Activated T-cell treated with anti-CD3 and anti-CD28 coated beads, Interleukin-2, amount 50 U/mL, for 24 hours (primary cell): Measurements from ENCODE around the gene CALCR.
"Not testable (repeated sequence)": the region's sequence is repeated elsewhere in the genome, so short reads cannot be mapped to it uniquely, and the experiment has no call there.

Experiments used
- DNase-seq: peaks from one replicate; pipeline ENCODE4 v3.0.0-alpha.2; 2020
- H3K27ac Mint-ChIP-seq: 2 replicates; pipeline ENCODE4 v1.8.0; 2020; ENCODE audit warnings: mild to moderate bottlenecking, mixed read lengths
- H3K27me3 Mint-ChIP-seq: 2 replicates; pipeline ENCODE4 v1.8.0; 2020; ENCODE audit warnings: mixed read lengths
- H3K36me3 Mint-ChIP-seq: 2 replicates; pipeline ENCODE4 v1.8.0; 2020; ENCODE audit warnings: low read depth, mixed read lengths
- H3K4me1 Mint-ChIP-seq: 2 replicates; pipeline ENCODE4 v1.8.0; 2020; ENCODE audit warnings: low read depth, mixed read lengths
- H3K4me3 Mint-ChIP-seq: 2 replicates; pipeline ENCODE4 v1.8.0; 2020; ENCODE audit warnings: mild to moderate bottlenecking, moderate library complexity, mixed read lengths
- H3K9me3 Mint-ChIP-seq: 2 replicates; pipeline ENCODE4 v1.8.0; 2020; ENCODE audit warnings: mixed read lengths

The CALCR gene

DNA sequence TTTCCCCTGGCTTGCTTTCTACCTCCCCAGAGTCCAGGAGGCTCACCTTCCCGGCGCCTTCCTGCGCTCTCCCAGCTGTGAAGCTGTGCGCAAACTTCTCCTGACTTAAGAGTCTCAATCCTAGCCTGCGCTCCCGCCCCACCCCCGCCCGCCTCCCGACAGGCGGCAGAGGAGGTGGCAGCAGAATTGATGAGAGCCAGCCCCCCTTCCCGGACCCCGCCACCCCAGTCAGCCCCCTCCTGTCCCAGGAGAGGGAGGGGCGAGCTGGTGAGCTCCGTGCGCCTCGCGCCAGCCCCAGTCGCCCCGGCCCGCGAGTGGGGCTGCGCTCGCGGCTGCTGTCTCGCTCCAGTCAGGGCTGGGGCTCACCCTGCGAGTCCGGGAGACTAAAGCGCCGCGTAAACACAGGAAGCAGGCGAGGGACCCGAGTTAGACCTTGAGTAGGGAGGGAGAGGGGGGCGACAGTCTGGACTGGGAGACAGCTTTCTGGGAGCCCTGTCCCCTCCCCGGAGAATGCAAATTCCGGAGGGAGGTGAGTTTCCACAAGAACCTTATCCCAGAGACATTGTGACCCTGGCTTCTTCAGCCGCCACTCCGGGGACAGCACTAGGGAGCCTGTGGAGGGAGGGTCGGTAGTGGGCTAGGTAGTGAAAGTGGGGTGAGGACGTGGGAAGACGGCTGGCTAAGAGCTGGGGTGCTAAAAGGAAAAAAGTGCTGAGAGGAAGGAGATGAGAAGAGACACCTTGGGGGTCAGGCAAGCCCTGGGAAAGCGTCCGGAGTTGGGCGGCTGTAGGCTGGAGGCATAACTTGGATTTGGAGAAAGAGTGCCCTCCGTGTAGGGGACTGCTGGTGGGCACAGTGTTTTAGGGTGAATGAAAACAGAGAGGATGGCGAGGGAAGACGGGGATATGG is at the start of gene CALCR:
TSS of gene CALCR (minus strand) at position 79 of the 909 bp plus-strand sequence. CDS start 87,743 bp downstream, outside the sequence.
- Mint-ChIP-seq H3K9me3 (no peaks in the 10 kb centered on the region), H3K36me3 (no peaks in the 10 kb centered on the region), H3K4me3 (no peak within 1 kb of the TSS), H3K27ac (no peak within 1 kb of the TSS), H3K27me3 (peaks cover 43% of the 10 kb centered on the region), H3K4me1 (no peaks in the 10 kb centered on the region)
- no peak for DNase-seq

DNA sequence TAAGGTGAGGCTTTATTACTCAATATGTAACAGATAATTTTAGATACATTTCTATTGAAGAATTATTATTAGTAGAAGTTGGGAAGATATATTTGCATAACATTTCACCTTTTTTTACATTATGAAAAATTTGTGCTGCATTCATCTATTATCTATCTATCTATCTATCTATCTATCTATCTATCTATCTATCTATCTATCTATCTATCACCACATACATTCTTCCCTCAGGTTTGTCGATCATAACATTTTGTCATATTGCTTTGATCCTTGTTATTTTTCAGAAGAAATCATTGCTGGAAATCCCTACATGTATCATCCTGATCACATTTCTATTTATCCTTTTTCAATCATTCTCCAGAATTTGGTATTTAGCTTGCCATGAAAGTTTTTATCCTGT is 49.3 kb upstream of the CALCR start:
- DNase-seq = no peak
- Mint-ChIP-seq H3K27me3 (no peaks in the 10 kb centered on the region), H3K36me3 (no peaks in the 10 kb centered on the region), H3K9me3 (no peaks in the 10 kb centered on the region), H3K27ac (no peak overlapping the region), H3K4me1 (no peaks in the 10 kb centered on the region), H3K4me3 (no peak overlapping the region)

DNA sequence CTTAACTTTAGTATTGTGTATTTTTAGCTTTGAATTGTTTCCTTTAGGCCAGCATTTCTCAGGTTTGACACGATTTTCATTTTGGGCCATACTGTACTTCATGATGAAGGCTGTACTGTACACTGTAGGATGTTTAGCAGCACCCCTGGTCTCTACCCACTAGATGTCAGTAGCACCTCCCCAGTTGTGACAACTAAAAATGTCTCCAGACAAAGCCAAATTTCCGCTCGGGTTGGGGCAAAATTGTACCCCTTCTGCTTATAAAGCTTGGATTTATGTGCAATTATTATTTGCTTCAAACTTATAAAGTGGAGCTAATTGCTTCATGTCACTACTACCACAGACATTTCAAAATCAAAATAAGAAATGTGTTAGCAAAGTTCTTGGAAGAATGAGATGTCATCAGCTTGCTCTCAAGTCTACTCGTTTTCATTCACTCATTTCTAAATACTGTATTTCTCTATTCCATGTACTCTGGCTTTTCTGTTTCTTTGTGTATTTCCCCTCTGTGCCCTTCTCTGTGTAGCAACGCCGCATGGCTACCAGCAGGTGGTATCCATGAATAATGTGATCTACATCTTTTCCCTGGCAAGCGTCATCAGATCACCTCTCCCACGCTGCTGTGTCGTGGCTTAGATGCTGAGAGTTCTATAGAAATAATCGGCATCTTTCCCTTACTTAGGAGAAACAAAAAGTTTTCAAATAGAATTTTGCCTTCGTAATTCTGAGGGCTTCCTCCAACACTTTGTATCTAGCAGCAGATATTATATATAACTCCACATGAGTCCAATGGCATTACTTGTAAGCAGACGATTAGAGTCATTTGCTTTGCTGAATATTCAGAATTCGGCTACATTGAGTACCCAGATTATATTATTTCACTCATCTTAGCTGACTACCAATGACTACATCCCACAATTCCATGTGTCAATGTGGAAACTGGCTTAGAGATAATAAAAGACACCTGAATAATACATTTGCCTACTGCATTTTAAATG is 47.8 kb upstream of the CALCR start:
- Mint-ChIP-seq H3K4me1 (no peaks in the 10 kb centered on the region), H3K27ac (no peak overlapping the region), H3K36me3 (no peaks in the 10 kb centered on the region), H3K27me3 (no peaks in the 10 kb centered on the region), H3K4me3 (no peak overlapping the region), H3K9me3 (no peaks in the 10 kb centered on the region)
- DNase-seq = no peak

DNA sequence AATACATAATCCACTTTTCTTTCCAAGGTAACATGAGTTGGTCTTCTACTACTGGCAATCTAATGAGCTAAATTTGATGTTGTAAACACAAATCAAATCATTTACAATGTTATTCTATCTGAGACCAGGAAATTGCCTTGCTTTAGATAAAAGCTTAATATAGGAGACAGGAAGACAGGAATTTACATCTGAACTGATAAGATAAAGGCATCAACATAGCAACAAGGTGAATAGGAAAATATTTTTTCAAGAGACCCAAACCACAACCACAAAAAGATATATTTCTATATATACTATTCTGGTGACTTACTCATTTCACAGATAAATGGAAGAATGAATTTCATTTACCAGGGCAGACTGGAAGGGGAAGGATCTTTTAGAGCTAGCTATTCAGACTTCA is 46.3 kb upstream of the CALCR start:
- no peaks in the 10 kb centered on the region for H3K36me3 Mint-ChIP-seq
- no peaks in the 10 kb centered on the region for H3K9me3 Mint-ChIP-seq
- H3K4me3 Mint-ChIP-seq = no peak overlapping the region
- no peak for DNase-seq
- no peaks in the 10 kb centered on the region for H3K4me1 Mint-ChIP-seq
- no peak overlapping the region for H3K27ac Mint-ChIP-seq
- H3K27me3 Mint-ChIP-seq = no peaks in the 10 kb centered on the region

DNA sequence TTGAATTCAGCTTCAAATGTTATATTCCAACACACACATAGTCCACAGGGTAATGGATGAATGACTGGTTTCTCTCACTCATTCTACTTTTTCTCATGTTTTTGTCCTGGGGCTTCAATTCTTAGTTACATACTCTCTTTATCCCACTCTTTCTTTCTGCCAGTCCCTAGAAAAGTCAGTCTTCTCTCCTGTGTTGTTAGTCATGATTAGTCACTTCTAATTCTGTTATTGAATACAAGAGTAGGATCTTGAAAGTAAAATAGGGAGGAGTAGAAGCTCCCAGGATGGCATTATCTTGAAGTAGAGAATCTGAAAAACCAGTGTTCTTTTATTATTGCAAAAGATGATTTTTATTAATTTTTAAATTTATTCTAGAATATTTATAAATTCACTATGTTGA is 45.5 kb upstream of the CALCR start:
- no peak for DNase-seq
- Mint-ChIP-seq H3K9me3 (no peaks in the 10 kb centered on the region), H3K4me3 (no peak overlapping the region), H3K36me3 (no peaks in the 10 kb centered on the region), H3K4me1 (no peaks in the 10 kb centered on the region), H3K27ac (no peak overlapping the region), H3K27me3 (no peaks in the 10 kb centered on the region)

DNA sequence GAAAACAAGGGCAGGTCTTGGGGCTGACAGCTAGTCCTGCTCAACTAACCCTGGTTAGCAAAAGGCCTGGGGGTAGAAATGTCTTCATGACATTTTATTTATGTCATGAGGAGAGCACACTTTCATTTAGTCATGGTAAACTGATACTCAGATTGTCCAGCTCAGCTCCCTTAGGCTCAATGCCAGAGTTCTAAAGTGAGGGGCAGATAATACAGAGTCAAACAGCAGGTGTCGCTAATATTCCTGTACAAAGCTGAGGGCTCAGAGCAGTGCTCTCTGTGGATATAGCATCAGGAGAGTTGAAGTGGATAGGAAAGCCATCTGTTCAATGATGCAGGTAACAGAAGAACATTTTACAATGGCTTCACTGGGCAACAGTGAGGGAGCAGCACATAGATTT is 26.8 kb upstream of the CALCR start:
- Mint-ChIP-seq H3K27ac (no peak overlapping the region), H3K27me3 (no peaks in the 10 kb centered on the region), H3K4me1 (no peaks in the 10 kb centered on the region), H3K36me3 (no peaks in the 10 kb centered on the region), H3K4me3 (no peak overlapping the region), H3K9me3 (no peaks in the 10 kb centered on the region)
- no peak for DNase-seq

DNA sequence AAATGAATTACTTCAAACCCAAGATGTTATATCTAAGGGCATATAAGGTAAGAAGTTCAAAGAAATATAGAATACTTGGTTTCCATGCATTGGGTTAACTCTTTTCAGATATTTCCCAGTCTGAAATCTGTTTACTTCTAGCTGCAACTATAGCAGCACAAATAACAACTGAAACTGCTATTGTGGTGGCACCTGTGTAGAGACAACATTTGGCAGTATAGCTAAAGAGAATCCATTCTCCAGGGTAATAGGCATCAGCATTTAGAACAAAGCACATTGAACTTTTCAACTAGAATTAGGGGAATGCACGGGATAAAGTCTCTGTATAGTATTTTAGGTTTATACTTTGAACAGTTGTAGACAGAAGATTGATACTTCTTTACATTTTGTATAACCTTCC is 19.7 kb upstream of the CALCR start:
- no peaks in the 10 kb centered on the region for H3K9me3 Mint-ChIP-seq
- no peak overlapping the region for H3K4me3 Mint-ChIP-seq
- H3K27ac Mint-ChIP-seq = no peak overlapping the region

DNA sequence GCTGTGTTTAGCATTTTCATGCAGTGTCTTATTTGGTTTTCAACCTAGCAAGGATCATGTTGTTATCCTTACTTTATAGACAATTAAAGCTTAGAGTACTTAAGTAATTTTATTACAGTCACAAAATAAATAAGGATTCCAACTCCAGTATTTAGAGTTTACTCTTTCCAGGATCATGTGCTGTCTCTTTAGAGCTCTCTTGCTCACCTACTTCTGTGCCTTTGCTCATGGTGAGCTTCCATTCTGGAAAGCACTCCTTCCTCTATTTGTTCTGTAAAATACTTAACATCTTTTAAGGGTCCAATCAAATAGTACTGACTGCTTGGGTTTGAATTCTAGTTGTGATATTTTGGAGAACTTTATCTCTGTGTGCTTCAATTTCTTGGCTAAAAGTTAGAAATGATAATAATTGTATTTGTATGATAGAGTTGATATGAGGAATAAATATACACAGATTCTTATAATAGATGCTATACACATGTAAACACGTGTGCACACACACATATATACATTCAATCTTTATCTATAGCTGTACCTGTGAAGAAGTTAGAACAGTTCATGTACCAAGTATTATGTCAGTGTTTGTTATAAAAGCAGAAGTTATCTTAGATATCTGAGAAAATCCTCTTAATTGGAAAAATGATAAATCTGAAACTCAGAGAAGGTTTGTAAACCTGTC is 18.2 kb upstream of the CALCR start:
- Mint-ChIP-seq H3K4me3 (no peak overlapping the region), H3K4me1 (no peaks in the 10 kb centered on the region), H3K9me3 (no peaks in the 10 kb centered on the region), H3K36me3 (no peaks in the 10 kb centered on the region), H3K27me3 (no peaks in the 10 kb centered on the region), H3K27ac (no peak overlapping the region)
- no peak for DNase-seq

More for the DNA sequence above, 19.7 kb upstream of the CALCR start:
- no peak for DNase-seq
- Mint-ChIP-seq H3K36me3 (no peaks in the 10 kb centered on the region), H3K27me3 (no peaks in the 10 kb centered on the region), H3K4me1 (no peaks in the 10 kb centered on the region)

DNA sequence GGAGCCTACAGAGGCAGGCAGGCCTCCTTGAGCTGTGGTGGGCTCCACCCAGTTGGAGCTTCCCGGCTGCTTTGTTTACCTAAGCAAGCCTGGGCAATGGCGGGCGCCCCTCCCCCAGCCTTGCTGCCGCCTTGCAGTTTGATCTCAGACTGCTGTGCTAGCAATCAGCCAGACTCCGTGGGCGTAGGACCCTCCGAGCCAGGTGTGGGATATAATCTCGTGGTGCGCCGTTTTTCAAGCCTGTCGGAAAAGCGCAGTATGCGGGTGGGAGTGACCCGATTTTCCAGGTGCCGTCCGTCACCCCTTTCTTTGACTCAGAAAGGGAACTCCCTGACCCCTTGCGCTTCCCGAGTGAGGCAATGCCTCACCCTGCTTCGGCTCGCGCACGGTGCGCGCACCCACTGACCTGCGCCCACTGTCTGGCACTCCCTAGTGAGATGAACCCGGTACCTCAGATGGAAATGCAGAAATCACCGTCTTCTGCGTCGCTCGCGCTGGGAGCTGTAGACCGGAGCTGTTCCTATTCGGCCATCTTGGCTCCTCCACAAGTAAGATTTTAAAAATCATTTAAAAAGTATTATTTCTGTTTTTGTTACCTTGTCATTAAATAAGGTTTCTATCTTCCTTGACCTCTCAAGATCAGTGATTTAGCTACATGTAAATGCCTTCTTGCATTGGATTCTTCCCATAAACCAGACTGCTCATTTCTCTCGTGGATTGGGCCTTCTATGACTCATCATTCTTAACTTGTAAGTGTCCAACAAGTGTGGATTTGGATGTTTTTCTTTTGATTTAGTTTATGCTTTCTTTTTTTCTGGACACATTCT is 16.9 kb upstream of the CALCR start:
- H3K4me1 Mint-ChIP-seq, H3K27ac Mint-ChIP-seq, H3K27me3 Mint-ChIP-seq, DNase-seq, H3K36me3 Mint-ChIP-seq, H3K9me3 Mint-ChIP-seq, H3K4me3 Mint-ChIP-seq: not testable (repeated sequence)

DNA sequence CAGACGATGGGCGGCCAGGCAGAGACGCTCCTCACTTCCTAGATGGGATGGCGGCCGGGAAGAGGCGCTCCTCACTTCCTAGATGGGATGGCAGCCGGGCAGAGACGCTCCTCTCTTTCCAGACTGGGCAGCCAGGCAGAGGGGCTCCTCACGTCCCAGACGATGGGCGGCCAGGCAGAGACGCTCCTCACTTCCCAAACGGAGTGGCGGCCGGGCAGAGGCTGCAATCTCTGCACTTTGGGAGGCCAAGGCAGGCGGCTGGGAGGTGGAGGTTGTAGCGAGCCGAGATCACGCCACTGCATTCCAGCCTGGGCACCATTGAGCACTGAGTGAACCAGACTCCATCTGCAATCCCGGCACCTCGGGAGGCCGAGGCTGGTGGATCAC is 11.9 kb upstream of the CALCR start:
- H3K9me3 Mint-ChIP-seq, H3K27ac Mint-ChIP-seq, H3K36me3 Mint-ChIP-seq, DNase-seq, H3K4me3 Mint-ChIP-seq, H3K4me1 Mint-ChIP-seq, H3K27me3 Mint-ChIP-seq: not testable (repeated sequence)

DNA sequence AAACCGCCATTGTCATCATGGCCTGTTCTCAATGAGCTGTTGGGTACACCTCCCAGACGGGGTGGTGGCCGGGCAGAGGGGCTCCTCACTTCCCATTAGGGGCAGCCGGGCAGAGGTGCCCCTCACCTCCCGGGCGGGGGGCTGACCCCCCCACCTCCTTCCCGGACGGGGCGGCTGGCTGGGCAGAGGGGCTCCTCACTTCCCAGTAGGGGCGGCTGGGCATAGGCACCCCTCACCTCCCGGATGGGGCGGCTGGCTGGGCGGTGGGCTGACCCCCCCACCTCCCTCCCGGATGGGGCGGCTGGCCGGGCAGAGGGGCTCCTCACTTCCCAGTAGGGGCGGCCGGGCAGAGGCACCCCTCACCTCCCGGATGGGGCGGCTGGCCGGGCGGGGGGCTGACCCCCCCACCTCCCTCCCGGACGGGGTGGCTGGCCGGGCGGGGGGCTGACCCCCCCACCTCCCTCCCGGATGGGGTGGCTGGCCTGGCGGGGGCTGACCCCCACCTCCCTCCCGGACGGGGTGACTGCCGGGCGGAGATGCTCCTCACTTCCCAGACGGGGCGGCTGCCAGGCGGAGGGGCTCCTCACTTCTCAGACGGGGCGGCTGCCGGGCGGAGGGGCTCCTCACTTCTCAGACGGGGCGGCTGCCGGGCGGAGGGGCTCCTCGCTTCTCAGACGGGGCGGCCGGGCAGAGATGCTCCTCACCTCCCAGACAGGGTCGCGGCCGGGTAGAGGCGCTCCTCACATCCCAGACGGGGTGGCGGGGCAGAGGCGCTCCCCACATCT is 11.4 kb upstream of the CALCR start:
- not testable (repeated sequence) for H3K9me3 Mint-ChIP-seq, H3K4me1 Mint-ChIP-seq, H3K4me3 Mint-ChIP-seq, H3K27me3 Mint-ChIP-seq, H3K36me3 Mint-ChIP-seq, DNase-seq, H3K27ac Mint-ChIP-seq

DNA sequence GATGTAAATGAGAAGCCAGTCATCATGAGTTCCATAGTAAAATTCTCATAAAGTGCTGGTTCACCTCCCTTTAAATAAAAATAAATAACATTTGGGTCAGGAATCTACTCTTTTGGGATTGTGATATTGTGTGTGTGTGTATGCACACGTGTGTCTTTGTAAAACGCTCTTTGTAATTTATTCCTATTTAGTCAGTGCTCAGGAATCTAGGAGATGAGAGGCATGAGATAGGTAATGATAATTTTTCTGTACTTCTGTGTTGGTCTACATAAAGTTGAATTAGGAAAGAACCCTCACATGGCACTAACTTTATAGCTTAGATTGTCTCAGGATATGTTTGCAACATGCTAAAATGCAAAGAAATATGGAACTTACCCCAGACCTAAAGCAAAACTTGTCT is 4.9 kb upstream of the CALCR start:
- no peak for DNase-seq
- H3K4me1 Mint-ChIP-seq = no peaks in the 10 kb centered on the region
- no peak overlapping the region for H3K27ac Mint-ChIP-seq
- H3K4me3 Mint-ChIP-seq = no peak overlapping the region
- H3K9me3 Mint-ChIP-seq = no peaks in the 10 kb centered on the region
- H3K27me3 Mint-ChIP-seq = peaks cover 27% of the 10 kb centered on the region
- no peaks in the 10 kb centered on the region for H3K36me3 Mint-ChIP-seq

DNA sequence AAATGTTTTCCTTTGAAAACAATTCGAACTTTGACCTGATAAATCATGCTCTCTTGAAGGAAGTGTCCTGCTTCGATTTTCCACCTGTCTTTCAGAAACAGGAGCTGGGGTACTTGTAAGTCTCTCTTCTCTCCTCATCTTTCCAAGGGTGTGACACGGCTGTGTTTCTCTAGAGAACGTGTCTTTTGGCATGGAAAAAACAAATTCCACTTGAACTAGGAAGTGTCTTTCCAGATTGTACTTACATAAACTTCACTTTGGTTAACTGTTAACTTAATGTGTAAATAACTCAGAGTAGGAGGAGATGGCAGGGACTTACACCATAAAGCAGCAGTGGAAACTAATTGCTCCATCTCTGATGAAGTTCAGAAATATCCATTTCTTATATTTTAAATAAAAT is 4.2 kb upstream of the CALCR start:
- no peak for DNase-seq
- Mint-ChIP-seq H3K4me3 (no peak overlapping the region), H3K9me3 (no peaks in the 10 kb centered on the region), H3K27ac (no peak overlapping the region), H3K4me1 (no peaks in the 10 kb centered on the region), H3K27me3 (peaks cover 34% of the 10 kb centered on the region), H3K36me3 (no peaks in the 10 kb centered on the region)
